Sigmoid colon (tissue), 7 donors: Measurements from ENCODE around the gene EID3. TPM values are rescaled to one million over a fixed set of nuclear protein-coding genes. Genes with fewer than 3 reads are reported as not detected.

ENCODE experiments used
- DNase-seq: peaks from one replicate; pipeline ENCODE4 v3.0.0-alpha.2; 2019
- H3K27ac ChIP-seq, 4 donors: fragments of 200-600 bp; sonication (generic); one replicate each; pipeline ENCODE4 v1.5.1; 2016 to 2019; ENCODE audit warnings: mild to moderate bottlenecking in 1 of 4
- H3K27me3 ChIP-seq, 3 donors: fragments of 200-600 bp; sonication (generic); one replicate each; pipeline ENCODE4 v1.5.1; 2019; ENCODE audit warnings: mild to moderate bottlenecking in 1 of 3
- H3K36me3 ChIP-seq, 4 donors: fragments of 200-600 bp; sonication (generic); one replicate each; pipeline ENCODE4 v1.5.1; 2016 to 2019
- H3K4me1 ChIP-seq, 4 donors: fragments of 200-600 bp; sonication (generic); one replicate each; pipeline ENCODE4 v1.5.1; 2017 to 2019
- H3K4me3 ChIP-seq, 4 donors: fragments of 200-600 bp; sonication (generic); one replicate each; pipeline ENCODE4 v1.5.1; 2017 to 2019; ENCODE audit warnings: mild to moderate bottlenecking in 2 of 4, moderate library complexity in 1 of 4
- H3K9me3 ChIP-seq, 4 donors: fragments of 200-600 bp in 3 of 4; sonication (generic) in 3 of 4; one replicate each; pipeline versions ENCODE4 v1.5.1 to v1.6.1; 2013 to 2019
- CTCF ChIP-seq, 4 experiments: fragments of 450-650 bp in 3 of 4; fragments of 200-600 bp in 1 of 4; IDR thresholded peaks; one replicate each; pipeline ENCODE4 v1.5.1; 2016 to 2019; ENCODE audit warnings: antibody characterized with exemption in 4 of 4, mild to moderate bottlenecking in 3 of 4, moderate library complexity in 2 of 4
- EP300 ChIP-seq, 4 donors: sonication (generic); formaldehyde crosslinking; IDR thresholded peaks; one replicate each; pipeline ENCODE4 v1.6.1; 2017; ENCODE audit warnings: antibody characterized with exemption in 4 of 4
- POLR2A ChIP-seq, 2 donors: fragments of 450-650 bp; IDR thresholded peaks; one replicate each; pipeline ENCODE4 v1.6.1; 2016; ENCODE audit warnings: antibody characterized with exemption in 2 of 2, mild to moderate bottlenecking in 2 of 2, moderate library complexity in 2 of 2
- POLR2AphosphoS5 ChIP-seq, 4 donors: sonication (generic); formaldehyde crosslinking; IDR thresholded peaks; one replicate each; pipeline ENCODE4 v1.6.1; 2017; ENCODE audit warnings: antibody characterized with exemption in 4 of 4
- WGBS, 2 donors: extraction: QIAGEN DNeasy Blood & Tissue Kit; methylation state at CpG; one replicate each; pipeline ENCODE4 v1.1.7; 2013; 5-methylcytosine and 5-hydroxymethylcytosine counted together
- intact Hi-C: fragments of 100-400 bp; cut with DNase I; formaldehyde crosslinking; loops from one replicate; pipeline ENCODE4 v1.15.1; 2023
- polyA plus RNA-seq, 3 donors: library from polyadenylated mRNA; stranded (reverse); fragments of 200-250 nt; gene quantifications; one replicate each; pipeline ENCODE4 v1.2.3, GENCODE V29; 2013
- total RNA-seq, 4 donors: library from RNA; depleted of rRNA; stranded (reverse); fragments of >200 nt; gene quantifications; one replicate each; pipeline ENCODE4 v1.1.0, GENCODE V29; 2016
- donor health status: healthy with polysubstance abuse.
- donor health status: Bipolar disorder and iron deficiency.
- donor health status: healthy.

The EID3 gene
- total and polyA plus RNA-seq, 7 donors: 0.46 to 21.9 (median 4.6) TPM

GRCh38 chr12:104313568-104314241, 10.2 kb downstream of the EID3 start:
- H3K4me3 ChIP-seq: no peak overlapping the region
- TF ChIP-seq EP300 (IDR thresholded peaks at IDR 0.05) (no peak), POLR2AphosphoS5 (IDR thresholded peaks at IDR 0.05) (no peak), CTCF (IDR thresholded peaks at IDR 0.05) (no peak), POLR2A (IDR thresholded peaks at IDR 0.05) (no peak)
- peaks cover 0 to 10% (median 3%) of the 10 kb centered on the region in 4 donors for H3K4me1 ChIP-seq
- H3K36me3 ChIP-seq: peaks cover 34 to 81% (median 57%) of the 10 kb centered on the region in 4 donors
- no peak for DNase-seq
- 72 to 83% methylated on average over 4 of the region's 4 CpGs for WGBS, 2 donors
- no peaks in the 10 kb centered on the region for H3K27me3 ChIP-seq
- intact Hi-C loops: no loop called here
- no peak overlapping the region for H3K27ac ChIP-seq
- no peaks in the 10 kb centered on the region for H3K9me3 ChIP-seq

GRCh38 chr12:104314242-104314614, 10.7 kb downstream of the EID3 start:
- intact Hi-C loops: no loop called here
- WGBS, 2 donors: 96% methylated on average over 1 of the region's 1 CpG
- DNase-seq: no peak
- H3K36me3 ChIP-seq: peaks cover 34 to 87% (median 62%) of the 10 kb centered on the region in 4 donors
- peaks cover 0 to 10% (median 3%) of the 10 kb centered on the region in 4 donors for H3K4me1 ChIP-seq
- no peak overlapping the region for H3K4me3 ChIP-seq
- no peaks in the 10 kb centered on the region for H3K9me3 ChIP-seq
- TF ChIP-seq EP300 (IDR thresholded peaks at IDR 0.05): no peak
- no peak for TF ChIP-seq POLR2A (IDR thresholded peaks at IDR 0.05)
- no peak for TF ChIP-seq POLR2AphosphoS5 (IDR thresholded peaks at IDR 0.05)
- TF ChIP-seq CTCF (IDR thresholded peaks at IDR 0.05): no peak
- no peak overlapping the region for H3K27ac ChIP-seq
- H3K27me3 ChIP-seq: no peaks in the 10 kb centered on the region

- H3K27me3 ChIP-seq: no peaks in the 10 kb centered on the region
- H3K9me3 ChIP-seq: no peaks in the 10 kb centered on the region
- intact Hi-C loops: no loop called here
- peaks cover 0 to 13% (median 0%) of the 10 kb centered on the region in 4 donors for H3K4me1 ChIP-seq
- DNase-seq: no peak
- WGBS, 2 donors: 73 to 77% methylated on average over 10 of the region's 10 CpGs
- H3K36me3 ChIP-seq: peaks cover 43 to 96% (median 75%) of the 10 kb centered on the region in 4 donors
- H3K27ac ChIP-seq: no peak overlapping the region
- no peak overlapping the region for H3K4me3 ChIP-seq
- TF ChIP-seq EP300 (IDR thresholded peaks at IDR 0.05) (no peak), POLR2A (IDR thresholded peaks at IDR 0.05) (no peak), POLR2AphosphoS5 (IDR thresholded peaks at IDR 0.05) (no peak), CTCF (IDR thresholded peaks at IDR 0.05) (no peak)
Measured at GRCh38 chr12:104315326-104316224, 12.0 kb downstream of the EID3 start.

GRCh38 chr12:104316936-104317335, 13.4 kb downstream of the EID3 start:
- Histone ChIP-seq H3K4me3 (no peak overlapping the region), H3K9me3 (no peaks in the 10 kb centered on the region), H3K27ac (no peak overlapping the region), H3K4me1 (peaks cover 0 to 13% (median 0%) of the 10 kb centered on the region in 4 donors), H3K27me3 (no peaks in the 10 kb centered on the region), H3K36me3 (peaks cover 43 to 100% (median 79%) of the 10 kb centered on the region in 4 donors)
- TF ChIP-seq EP300 (IDR thresholded peaks at IDR 0.05): no peak
- no peak for DNase-seq
- intact Hi-C loops: no loop called here

- 97% methylated on average over 7 of the region's 7 CpGs for WGBS, 2 donors
Measured at GRCh38 chr12:104317538-104318210, 14.1 kb downstream of the EID3 start.

More at GRCh38 chr12:104317538-104318210, 14.1 kb downstream of the EID3 start:
- Histone ChIP-seq H3K4me3 (no peak overlapping the region), H3K27ac (no peak overlapping the region), H3K4me1 (peaks cover 0 to 13% (median 0%) of the 10 kb centered on the region in 4 donors), H3K27me3 (no peaks in the 10 kb centered on the region), H3K36me3 (peaks cover 43 to 100% (median 72%) of the 10 kb centered on the region in 4 donors), H3K9me3 (no peaks in the 10 kb centered on the region)
- TF ChIP-seq POLR2AphosphoS5 (IDR thresholded peaks at IDR 0.05): no peak
- TF ChIP-seq CTCF (IDR thresholded peaks at IDR 0.05): no peak
- no peak for TF ChIP-seq EP300 (IDR thresholded peaks at IDR 0.05)
- intact Hi-C loops: no loop called here
- DNase-seq: no peak
